LNCAP (cell line): ENCODE measurements around the gene MCFD2.

Source experiments
- CTCF ChIP-seq: fragments of 450-650 bp; IDR thresholded peaks from 2 replicates; pipeline ENCODE4 v1.5.1; 2017; ENCODE audit warnings: mild to moderate bottlenecking

The MCFD2 gene

GRCh38 chr2:46862514-46862913 is 53.1 kb downstream of the MCFD2 start:
- no peak for TF ChIP-seq CTCF

- TF ChIP-seq CTCF, result no peak
Observed at GRCh38 chr2:46861916-46862315, 53.7 kb downstream of the MCFD2 start.

GRCh38 chr2:46859482-46859881 is 56.1 kb downstream of the MCFD2 start:
- no peak for TF ChIP-seq CTCF

GRCh38 chr2:46858702-46859090 is 56.9 kb downstream of the MCFD2 start:
- TF ChIP-seq CTCF, result no peak

GRCh38 chr2:46857871-46858701 is 57.5 kb downstream of the MCFD2 start:
- TF ChIP-seq CTCF, result no peak

- no peak for TF ChIP-seq CTCF
Observed at GRCh38 chr2:46856336-46856735, 59.3 kb downstream of the MCFD2 start.

GRCh38 chr2:46855805-46856204 is 59.8 kb downstream of the MCFD2 start:
- TF ChIP-seq CTCF, result no peak

GRCh38 chr2:46854260-46854659 is 61.3 kb downstream of the MCFD2 start:
- no peak for TF ChIP-seq CTCF
